NCI-H2227 treated with DMSO at 0.1 percent for 48 hours (cell line): Measurements from ENCODE around the gene PIKFYVE.
"Not testable (repeated sequence)": the region's sequence is repeated elsewhere in the genome, so short reads cannot be mapped to it uniquely, and the experiment has no call there.

Experiments used
- DNase-seq: peaks from one replicate; lab custom pipeline; 2025; lab: John Stamatoyannopoulos, UW

PIKFYVE gene

DNA sequence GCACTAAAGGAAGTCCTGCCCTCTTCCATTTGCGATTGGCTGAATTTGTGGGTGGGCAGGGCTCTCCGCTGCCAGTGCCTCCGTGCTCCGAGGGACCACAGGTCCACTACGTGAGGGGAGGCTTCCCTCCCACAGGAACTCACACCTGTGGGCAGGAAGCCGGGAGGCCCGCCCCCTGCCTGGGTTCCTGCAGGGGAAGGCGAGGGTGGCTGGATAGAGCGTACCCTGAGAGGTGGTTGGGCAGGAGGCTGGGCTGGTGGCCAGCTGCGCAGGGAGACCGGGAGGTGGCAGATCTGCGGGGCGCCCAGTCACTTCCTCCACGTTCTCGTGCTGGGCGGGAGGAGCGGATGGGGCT is 93.6 kb downstream of the PIKFYVE start:
- no peak for DNase-seq

DNA sequence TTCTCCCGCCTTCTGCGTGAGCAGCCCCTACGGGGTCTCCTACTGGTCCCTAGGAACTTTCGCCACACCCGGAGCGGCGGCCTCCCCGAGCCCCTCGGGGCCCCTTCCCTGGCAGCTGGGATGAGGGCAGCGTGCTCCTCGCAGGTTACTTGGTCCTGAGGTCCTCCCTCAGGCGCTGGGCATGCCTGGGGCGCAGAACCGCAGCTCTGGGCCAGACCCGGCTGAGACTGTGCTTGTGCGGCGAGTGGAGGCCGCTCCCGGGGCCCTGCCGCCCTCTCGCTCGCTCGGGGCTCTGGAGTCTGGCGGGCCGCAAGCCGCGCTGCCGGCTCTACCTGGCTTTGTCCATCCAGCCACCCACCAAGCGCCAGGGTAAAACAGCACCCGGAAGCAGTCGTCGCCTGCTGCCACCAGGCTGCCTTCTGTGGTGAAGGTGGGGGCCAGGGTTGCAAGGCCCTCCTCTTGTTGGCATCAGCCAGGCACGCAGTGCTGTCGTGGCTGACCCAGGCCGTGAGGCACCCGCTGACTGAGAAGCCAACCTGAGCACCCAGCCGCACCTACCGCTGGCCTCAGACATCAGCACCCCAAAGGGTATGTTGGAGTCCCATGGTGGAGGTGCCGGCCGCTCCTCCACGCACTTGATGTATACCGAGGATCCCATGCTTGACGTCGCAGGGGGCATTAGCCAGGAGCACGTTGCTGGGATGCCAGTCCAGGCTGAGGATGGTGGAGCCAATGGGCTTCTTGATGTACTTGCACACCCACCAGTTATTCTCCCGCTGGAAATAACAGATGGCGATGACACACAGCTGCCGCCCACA is 94.4 kb downstream of the PIKFYVE start:
- DNase-seq, result no peak

DNA sequence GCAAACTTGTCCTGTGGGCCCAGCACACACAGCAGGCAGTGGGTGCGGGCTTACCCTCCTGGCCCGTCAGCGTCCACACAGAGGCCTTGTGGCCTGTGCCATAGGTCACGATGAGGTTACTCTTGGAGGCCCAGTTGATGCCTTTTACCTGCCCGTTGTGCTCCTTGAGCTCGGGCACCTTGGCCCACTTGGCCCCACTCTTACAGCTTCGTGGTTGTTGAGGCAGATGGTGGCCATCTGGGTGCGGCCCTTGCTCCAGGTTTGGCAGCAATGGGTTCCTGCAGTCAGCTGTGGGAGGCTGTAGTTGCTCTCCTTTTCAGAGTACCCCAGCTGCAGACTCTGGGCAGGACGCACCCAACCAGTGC is 95.0 kb downstream of the PIKFYVE start:
- DNase-seq, result no peak

DNA sequence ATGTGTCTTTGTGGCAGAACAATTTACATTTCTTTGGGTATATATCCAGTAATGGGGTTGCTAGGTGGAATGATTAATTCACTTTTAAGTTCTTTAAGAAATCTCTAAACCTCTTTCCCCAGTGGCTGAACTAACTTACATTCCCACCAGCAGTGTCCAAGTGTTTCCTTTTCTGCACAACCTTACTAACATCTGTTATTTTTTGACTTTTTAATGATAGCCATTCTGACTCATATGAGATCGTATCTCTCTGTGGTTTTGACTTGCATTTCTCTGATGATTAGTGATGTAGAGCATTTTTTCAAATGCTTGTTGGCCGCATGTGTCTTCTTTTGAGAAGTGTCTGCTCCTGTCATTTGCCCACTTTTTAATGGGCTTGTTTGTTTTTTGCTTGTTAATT is 97.4 kb downstream of the PIKFYVE start:
- DNase-seq, result no peak

DNA sequence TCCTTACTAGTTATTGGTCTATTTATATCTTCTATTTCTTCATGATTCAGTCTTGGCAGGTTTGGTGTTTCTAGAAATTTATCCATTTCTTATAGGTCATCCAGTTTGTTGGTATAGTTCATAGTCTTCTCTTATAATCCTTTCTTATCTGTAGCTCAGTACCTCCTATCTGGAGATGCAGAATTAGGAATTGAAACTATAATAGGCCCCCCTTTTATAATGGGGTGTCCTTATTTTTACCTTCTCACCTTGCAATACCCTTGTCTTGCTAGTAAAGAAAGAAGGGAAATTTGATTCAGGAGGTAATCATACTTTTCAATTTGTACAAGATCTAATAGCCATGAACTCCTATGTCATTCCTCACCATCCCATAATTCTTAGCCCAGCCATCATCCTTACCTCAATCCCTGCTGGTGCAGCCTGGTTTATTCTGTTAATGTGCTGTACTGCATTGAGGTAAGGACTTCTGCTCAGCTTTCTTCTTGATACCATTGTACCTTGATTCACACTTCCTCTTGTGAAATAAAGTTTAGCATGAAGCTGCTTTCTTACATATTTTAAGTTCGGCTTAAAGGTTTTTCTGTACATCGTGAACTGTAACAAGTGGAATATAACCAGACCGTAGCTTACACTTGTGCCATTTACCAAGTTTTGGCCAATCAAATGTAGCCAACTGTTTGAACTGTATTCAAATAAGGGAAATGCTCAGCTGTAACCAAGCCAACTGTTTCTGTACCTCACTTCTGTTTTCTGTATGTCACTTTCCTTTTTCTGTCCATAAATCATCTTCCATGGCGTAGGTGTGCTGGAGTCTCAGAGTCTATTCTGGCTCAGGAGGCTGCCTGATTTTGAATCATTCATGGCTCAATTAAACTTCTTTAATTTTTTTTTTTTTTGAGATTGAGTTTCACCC is 100.4 kb downstream of the PIKFYVE start:
- no peak for DNase-seq

DNA sequence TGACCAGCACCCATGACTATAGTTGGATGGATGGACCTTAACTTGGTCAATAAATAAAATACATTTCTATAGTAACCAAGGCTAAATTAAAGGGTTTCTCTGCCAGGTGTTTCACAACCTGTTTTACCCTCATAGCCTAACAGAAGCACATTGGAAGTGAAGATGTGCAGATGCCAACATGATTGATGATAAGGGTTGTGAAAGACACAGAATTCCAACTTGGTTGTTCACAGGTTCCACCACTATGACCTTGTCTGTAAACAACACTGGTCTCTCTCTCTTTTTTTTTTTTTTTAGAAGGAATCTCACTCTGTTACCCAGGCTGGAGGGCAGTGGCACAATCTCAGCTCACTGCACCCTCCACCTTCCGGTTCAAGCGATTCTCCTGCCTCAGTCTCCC is 103.0 kb downstream of the PIKFYVE start:
- DNase-seq, result no peak

DNA sequence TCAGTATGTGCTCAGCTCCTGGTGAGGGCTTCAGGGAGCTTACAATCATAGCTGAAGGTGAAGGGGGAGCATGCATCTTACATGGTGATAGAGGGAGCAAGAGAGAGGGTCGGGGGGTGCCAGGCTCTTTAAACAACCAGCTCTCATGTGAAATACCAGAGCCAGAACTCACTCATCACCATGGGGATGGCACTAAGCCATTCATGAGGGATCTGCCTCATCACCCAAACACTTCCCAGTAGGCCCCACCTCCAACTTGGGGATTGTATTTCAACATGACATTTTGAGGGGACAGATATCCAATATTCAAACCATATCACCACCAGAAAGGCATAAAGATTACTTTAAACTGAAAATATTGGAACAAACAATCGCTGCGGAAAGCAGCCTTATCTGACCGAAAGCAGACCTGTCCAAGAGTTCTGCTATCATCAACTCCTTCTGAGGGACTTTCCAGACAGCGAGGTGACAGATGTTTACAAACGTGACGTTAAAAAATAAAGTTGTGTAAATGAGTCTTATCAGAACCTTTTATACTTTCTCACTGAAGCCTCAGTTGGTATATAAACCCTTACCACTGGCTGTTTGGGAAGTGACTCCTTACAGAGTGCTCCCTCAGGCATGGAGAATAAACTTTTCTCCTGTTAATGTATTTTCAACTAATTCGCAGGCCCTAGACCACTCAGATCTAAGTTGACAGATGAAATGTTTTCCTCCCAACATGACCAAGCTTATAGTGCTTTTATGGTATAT is 105.0 kb downstream of the PIKFYVE start:
- no peak for DNase-seq

DNA sequence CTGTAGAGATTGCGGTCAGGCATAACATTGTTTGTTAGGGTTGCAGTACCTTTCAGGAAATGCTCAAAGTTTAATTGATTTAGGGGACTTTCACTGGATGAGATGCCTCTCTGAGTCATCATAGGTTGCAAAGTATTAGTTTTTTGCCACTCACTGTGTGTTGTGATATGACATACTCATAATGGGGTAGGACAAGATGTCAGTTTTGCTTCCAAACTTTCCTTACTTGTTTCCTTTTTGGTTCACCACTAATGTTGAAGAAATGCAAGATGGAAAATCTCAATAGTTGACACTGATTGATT is 105.5 kb downstream of the PIKFYVE start:
- DNase-seq, result no peak

DNA sequence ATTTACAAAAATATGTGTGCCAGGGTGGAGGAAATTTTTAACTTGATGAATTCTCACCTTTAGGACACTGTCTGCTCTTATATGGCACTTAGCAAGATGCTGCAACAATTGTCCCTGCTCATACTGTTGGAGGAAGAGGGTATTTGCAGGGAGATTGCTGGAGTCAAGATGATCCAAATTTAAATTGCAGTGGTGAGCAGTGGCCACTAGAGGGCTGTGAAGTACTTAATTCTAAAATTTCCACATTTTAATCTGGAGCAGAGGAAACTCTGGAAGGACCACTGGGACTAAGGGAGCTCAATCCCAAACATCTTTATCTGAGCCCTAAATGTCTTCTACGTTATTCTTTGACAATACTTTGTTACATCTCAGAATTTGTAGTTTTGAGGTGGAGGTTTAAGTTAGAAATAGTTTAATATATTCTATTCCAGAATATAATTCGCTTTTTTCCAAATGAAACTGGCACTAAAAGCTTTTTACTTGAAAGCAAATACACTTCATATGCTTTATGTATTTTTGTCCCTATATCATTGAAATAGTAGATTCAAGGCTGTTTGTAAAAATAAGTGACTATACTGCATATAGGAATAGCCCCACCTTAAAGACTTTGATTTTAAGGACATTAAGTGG is 107.5 kb downstream of the PIKFYVE start:
- DNase-seq, result peak; percentile 64

DNA sequence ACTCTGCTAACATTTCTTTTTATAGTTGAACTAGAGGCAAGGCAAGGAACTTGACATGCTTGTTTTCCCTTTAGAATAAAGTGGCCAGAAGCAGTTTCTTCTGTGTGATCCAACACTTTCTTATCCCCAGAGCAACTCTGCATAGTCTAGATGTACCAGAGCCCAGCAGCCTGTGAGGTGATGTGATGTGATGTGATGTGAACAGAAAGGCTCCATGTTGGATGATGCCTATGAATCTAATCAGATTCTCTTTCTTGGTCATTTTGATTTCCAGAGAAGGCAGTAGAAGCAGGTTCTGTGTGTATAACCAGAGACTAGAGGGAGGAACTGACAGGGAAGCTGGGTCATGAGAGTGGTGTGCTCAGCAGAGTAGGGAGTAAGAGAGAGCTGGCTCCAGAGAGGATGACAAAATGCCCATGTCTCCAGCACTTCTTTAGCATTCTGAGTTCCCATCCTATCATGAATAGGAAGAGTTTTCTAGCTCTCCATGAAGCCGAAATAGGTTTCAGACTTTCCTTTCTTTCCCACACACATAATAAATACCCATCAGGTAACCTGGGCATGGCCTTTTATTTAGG is 109.5 kb downstream of the PIKFYVE start:
- DNase-seq, result no peak

DNA sequence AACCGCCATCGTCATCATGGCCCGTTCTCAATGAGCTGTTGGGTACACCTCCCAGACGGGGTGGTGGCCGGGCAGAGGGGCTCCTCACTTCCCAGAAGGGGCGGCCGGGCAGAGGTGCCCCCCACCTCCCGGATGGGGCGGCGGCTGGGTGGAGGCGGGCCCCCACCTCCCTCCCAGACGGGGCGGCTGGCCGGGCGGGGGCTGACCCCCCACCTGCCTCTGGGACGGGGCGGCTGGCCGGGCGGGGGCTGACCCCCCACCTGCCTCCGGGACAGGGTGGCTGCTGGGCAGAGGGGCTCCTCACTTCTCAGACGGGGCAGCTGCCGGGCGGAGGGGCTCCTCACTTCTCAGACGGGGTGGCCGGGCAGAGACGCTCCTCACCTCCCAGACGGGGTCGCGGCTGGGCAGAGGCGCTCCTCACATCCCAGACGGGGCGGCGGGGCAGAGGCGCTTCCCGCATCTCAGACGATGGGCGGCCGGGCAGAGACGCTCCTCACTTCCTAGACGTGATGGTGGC is 111.3 kb downstream of the PIKFYVE start:
- DNase-seq, result not testable (repeated sequence)

DNA sequence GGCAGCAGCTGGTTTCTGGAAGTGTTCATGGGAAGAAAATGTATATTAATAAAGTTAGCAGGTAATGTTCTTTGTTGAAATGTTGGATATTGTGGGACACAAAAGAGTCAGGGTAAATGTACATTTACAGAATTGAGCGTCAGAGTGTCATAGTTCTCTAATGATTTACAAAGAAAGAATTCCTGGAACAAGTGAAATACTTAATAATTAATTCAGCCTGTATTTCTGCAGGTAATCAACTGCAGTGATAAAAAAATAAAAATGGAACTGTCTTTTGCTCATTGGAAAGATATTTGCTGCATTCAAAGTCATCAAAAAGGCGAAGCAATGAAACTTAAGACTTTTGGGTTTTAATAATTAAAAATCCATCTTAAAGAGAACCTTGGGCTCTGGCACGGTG is 113.1 kb downstream of the PIKFYVE start:
- DNase-seq, result no peak

DNA sequence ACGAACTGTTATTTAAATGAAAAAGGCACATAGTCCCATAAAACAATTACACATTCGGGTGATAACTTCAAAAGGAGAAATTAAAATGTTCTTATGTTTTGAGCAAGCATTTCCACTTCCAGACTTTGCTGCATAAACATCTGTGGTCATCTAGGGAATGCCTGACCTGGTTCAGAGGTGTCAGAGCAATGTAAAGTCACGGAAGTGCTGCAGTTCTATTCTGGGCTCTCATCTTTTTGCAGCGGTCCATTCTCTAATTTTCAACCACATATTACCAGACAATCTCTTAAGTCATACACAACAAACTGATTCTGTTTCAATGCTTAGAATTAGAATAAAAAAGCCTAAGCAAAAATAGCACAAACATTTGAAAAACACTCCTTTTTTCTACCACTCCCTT is 118.6 kb downstream of the PIKFYVE start:
- no peak for DNase-seq

DNA sequence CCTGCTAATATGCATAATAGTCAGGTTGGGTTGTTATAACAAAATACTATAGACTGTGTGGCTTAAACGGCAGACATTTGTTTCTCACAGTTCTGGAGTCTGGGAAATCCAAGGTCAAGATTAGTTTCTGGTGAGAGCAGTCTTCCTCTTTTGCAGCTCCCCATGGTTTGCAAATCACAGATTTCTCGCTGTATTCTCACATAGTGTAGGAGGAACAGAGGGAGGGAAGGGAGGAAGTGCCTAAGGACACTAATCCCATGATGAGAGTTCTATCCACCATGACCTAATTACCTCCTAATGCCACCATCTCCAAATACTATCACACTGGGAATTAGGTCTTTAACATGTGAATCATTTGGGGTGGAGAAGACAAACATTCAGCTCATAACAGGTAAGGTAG is 120.5 kb downstream of the PIKFYVE start:
- no peak for DNase-seq

DNA sequence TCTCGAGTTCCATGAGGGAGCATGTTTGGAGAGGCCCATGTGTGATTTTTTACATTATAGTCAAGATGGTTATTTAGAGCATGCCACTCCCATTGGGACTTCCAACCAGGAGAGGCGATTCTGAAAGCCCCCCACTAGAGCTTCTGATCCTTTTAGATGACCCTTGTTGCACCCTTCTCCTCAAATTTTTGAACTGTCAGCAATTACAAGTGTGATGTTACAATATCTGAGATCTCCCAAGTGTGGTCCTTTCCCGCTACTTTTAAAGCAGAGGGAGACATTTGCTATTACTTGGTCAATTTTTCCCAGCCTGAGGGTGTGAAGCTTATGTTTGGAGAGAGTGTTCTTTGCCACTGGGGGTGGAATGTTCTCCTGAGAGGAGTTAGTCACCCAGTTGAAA is 123.9 kb downstream of the PIKFYVE start:
- no peak for DNase-seq

DNA sequence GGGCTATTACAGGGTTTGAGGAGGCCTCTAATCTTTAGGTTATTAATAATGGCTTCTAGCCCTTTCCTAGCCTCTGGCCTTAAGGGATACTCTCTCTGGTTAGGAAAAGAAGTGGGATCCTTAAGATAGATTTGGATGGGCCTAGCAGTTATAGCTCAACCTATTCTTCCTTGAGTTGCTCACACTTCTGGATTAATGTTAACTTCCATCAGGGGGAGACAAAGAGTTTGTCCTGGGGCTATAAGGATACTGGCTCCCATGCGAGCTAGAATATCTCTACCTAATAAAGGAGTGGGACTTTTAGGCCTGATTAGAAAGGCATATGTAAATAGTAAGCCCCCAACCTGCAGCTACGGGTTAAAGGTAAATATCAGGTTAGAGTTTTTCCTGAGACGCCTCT is 126.2 kb downstream of the PIKFYVE start:
- DNase-seq, result no peak

DNA sequence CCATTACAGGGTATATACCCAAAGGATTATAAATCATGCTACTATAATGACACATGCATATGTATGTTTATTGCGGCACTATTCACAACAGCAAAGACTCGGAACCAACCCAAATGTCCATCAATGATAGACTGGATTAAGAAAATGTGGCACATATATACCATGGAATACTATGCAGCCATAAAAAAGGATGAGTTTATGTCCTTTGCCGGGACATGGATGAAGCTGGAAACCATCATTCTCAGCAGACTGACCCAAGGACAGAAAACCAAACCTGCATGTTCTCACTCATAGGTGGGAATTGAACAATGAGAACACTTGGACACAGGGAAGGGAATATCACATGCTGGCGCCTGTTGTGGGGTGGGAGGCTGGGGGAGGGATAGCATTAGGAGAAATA is 130.7 kb downstream of the PIKFYVE start:
- not testable (repeated sequence) for DNase-seq

DNA sequence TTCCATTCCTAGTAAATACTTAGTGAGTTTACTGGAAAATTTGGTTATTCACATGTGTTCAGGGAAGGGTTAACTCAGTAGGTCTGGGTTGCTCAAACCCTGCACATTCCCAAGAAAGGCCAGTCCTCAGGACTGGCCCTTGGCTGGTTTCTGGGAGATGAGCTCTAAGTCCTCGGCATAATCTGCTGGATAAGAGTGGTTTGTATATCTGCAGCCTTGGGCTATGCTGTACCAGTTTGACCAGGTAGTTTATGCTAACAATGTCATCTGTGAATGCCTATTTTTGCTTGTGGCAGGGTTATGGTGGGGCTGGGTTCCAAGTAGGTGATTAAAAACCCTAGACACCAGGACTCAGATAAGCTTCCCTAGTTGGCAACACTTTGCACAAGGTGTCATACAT is 133.1 kb downstream of the PIKFYVE start:
- DNase-seq, result no peak

DNA sequence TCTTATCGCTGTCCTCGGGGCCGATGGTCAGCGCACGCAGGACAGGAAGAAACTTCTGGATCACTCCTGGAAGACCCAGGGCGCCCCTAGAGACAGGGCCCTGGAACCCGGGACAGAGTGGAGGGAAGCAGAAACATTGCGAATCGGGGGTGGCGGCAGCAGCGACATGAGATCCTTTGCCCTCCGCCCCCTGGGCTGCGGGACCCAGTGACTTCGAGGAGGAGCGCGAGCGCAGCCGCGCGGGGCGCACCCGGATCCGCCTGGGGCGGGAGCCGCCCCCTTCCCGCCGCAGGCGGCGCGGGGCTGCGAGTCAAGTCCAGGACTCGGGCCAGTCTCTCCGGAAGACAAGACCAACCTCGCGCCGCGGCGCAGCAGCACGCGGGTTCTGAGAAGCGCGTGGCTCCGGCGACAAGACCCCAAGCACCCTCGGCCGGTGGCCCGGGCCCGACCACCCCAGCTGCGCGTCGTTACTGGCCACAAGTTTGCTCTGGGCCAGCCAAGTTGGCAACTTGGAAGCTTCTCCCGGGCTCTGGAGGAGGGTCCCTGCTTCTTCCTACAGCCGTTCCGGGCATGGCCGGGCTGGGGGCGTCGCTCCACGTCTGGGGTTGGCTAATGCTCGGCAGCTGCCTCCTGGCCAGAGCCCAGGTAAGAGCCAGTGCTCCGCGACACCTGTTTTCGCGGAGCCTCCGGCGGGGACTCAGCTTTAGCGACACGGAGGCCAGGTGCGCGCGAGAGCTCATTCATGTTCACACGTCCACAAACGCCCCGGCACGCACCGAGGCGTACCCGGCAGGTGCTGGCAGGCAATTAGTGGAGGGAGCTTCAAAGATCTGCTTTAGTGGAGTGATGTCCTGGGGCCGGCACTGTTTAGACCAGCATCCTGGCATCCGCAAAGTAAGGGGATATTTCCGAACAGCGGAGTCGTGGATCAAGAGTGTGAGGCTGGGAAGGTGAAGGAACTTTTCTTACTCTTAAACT is 140.7 kb downstream of the PIKFYVE start, which contains the start of gene PTH2R:
TSS of gene PTH2R (plus strand) at position 319 of the 978 bp plus-strand sequence. CDS start at position 571, 252 bp downstream.
- DNase-seq, result peak; percentile 51

DNA sequence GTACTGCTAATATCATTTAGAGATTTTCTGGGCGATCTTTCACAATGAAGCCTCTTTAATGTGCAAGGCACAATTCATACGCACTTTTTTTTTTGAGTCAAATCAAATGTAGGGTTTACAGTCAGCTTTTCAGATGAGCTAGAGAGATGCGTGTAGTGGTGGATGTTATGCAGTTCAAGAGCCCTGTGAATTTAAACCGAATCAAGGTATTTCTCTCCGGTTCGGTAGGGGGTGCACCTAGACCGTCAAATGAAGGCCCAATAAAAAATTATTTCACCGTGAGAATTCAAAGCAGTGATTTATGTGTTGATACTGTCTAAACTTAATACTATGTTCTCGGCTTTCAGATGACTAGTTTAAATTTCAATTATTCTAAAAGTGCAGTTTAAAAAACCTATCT is 141.6 kb downstream of the PIKFYVE start:
- DNase-seq, result peak; percentile 88
